ENCODE measurements around the gene SPECC1L.

The SPECC1L gene

GRCh38 chr22:24417901-24418641 lies 147.4 kb downstream of the SPECC1L start:
- peak; percentile 72 for DNase-seq (ENCODE audit: low read depth)
- no peak for TF ChIP-seq CTCF (IDR thresholded peaks at IDR 0.05; ENCODE audit: insufficient read depth, low read depth, low read length, missing control alignments)
- H3K4me3 ChIP-seq (ENCODE audit: low read length), result no peak overlapping the region

DNA sequence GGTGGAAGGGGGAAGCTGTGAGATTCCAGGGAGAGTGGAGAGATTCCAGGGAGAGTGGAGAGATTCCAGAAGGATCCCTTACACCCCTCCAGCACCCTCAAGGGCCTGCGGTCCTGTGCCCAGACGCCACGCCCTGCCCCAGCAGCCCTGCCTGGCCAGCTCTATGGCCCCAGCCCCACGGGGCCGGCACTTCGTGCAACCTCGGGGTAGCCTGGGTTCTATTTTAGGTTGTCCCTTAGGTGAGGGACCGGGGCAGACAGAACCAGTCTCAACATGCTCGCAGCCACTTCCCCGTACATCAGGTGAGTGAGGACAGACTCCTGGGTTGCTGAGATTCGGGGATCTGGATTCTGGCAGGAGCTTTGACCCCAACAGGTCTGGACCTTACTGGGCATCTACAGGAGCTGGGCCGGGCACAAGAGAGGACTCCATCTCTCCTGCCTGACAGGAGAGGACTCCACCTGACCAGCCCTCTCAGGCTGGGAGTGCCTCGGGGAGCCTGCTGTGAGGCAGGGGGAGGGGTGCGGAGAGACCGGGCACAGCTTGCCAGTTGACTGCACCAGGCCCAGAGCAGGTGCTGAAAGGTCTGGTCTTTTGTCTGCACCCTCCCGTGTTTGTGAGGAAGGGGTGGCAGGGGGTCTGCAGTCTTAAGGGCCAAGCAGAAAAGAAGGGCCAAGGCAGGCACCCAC lies 148.3 kb downstream of the SPECC1L start:
- no peak for DNase-seq (ENCODE audit: low read depth)
- TF ChIP-seq CTCF (IDR thresholded peaks at IDR 0.05; ENCODE audit: insufficient read depth, low read depth, low read length, missing control alignments), result no peak
- no peak overlapping the region for H3K4me3 ChIP-seq (ENCODE audit: low read length)

DNA sequence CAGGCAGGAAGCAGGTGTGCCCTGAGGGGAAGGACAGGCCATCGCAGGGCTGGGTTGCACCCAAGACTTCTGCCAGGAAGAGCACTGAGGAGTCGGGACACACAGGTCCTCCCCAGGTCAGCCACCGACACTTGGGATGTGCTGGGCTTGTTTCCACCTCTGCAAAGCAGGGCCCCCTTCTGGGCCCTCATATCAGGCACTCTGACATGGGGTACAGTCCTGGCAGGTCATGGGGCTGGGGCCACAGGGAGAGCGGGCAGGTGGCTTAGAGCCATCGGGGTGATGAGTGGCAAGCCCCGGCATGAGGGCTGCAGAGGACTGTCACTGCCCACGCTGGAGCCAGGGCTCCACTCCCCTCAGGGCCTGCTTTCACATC lies 148.8 kb downstream of the SPECC1L start:
- TF ChIP-seq CTCF (IDR thresholded peaks at IDR 0.05; ENCODE audit: insufficient read depth, low read depth, low read length, missing control alignments), result no peak
- no peak for DNase-seq (ENCODE audit: low read depth)
- H3K4me3 ChIP-seq (ENCODE audit: low read length), result no peak overlapping the region

DNA sequence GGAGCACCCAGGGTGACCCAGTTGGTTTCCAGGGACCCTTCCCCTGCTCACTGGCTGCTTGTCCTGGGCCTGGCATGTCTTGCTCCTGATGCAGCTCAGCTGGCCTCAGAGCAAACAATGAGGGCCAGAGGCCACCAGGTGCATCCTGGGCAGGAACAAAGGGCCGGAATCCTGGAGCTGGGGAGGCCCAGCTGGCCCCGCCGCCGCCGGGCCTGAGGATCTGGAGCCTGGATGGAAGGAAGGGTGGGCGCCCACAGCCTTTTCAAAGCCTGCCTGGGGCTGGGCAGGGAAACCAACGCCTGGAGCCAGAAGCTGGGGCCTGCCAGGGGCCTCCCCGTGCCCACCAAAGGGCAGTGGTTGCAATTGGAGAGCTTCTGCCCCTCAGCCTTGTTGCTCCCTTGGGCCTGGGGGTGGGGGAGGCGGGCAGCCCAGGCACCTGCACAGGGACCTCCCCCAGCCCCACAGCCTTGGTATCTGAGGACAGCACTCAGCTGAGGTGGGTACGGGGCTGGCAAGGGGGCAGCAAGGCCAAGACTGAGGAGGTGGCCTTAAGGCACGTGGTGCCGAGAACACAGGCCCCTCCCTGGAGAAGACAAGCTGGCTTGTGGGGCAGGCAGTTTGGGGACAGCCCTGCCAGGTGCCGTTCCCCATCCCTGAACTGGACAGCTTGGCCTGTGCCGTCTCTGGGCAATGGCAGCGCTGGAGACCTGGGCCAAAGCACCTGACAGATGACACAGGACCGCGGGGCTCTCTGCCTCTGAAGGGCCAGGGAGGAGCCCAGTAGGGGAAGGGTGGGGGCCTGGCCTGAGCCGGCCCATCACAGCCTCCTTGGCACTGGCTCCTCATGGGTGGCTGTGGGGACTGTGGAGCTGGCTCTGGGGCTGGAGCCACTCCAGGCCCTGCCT lies 149.7 kb downstream of the SPECC1L start:
- no peak overlapping the region for H3K4me3 ChIP-seq (ENCODE audit: low read length)
- no peak for TF ChIP-seq CTCF (IDR thresholded peaks at IDR 0.05; ENCODE audit: insufficient read depth, low read depth, low read length, missing control alignments)
- no peak for DNase-seq (ENCODE audit: low read depth)

DNA sequence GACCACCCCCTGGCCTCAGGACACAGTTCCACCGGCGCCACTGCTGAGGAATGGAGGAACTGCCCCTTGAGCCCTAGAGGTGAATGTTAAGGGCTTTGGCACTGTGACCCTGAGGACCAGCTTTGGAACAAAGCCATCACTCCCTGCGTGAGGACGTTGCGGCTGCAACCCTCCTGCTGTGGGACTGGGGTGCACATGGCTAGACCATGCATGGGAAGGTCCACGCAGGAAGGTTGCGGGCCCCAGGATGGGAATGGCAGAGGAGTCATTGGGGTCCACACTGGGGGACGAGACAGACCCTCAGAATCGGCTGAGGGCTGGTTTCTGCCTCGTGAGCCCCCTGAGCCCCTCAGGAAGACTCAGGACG lies 150.3 kb downstream of the SPECC1L start:
- DNase-seq (ENCODE audit: low read depth), result no peak
- TF ChIP-seq CTCF (IDR thresholded peaks at IDR 0.05; ENCODE audit: insufficient read depth, low read depth, low read length, missing control alignments), result no peak
- H3K4me3 ChIP-seq (ENCODE audit: low read length), result no peak overlapping the region

- H3K4me3 ChIP-seq (ENCODE audit: low read length), result no peak overlapping the region
- no peak for DNase-seq (ENCODE audit: low read depth)
These were observed 150.8 kb downstream of the SPECC1L start for GRCh38 chr22:24421428-24421931.

More at GRCh38 chr22:24421428-24421931, 150.8 kb downstream of the SPECC1L start:
- TF ChIP-seq CTCF (IDR thresholded peaks at IDR 0.05; ENCODE audit: insufficient read depth, low read depth, low read length, missing control alignments), result peak; percentile 14
